Effector memory CD4-positive, alpha-beta T cell (primary cell): Measurements from ENCODE around the gene JPH3.

Source experiments
- DNase-seq, 3 donors: peaks; one replicate each; pipeline ENCODE4 v3.0.0-alpha.2; 2020
- H3K27ac ChIP-seq: 2 replicates; pipeline ENCODE4 v1.7.0; 2013; ENCODE audit warnings: mild to moderate bottlenecking, low read length, moderate library complexity; ENCODE audit not compliant: insufficient read depth, poor library complexity, severe bottlenecking
- H3K27me3 ChIP-seq: replicated peaks from 2 replicates; pipeline ENCODE4 v1.7.0; 2013; ENCODE audit warnings: mild to moderate bottlenecking, low read length; ENCODE audit not compliant: insufficient read depth, control insufficient read depth, poor library complexity, severe bottlenecking
- H3K36me3 ChIP-seq: 2 replicates; pipeline ENCODE4 v1.7.0; 2013; ENCODE audit warnings: mild to moderate bottlenecking, low read length, moderate library complexity; ENCODE audit not compliant: control insufficient read depth, insufficient read depth
- H3K4me1 ChIP-seq: 2 replicates; pipeline ENCODE4 v1.7.0; 2013; ENCODE audit warnings: low read length, mild to moderate bottlenecking; ENCODE audit not compliant: control insufficient read depth, insufficient read depth, poor library complexity, severe bottlenecking
- H3K4me3 ChIP-seq: 2 replicates; pipeline ENCODE4 v1.7.0; 2013; ENCODE audit warnings: low read length, low read depth, mild to moderate bottlenecking; ENCODE audit not compliant: insufficient read depth, poor library complexity, severe bottlenecking
- H3K9me3 ChIP-seq: 2 replicates; pipeline ENCODE4 v1.7.0; 2013; ENCODE audit warnings: mild to moderate bottlenecking, low read length, moderate library complexity; ENCODE audit not compliant: control insufficient read depth

JPH3 gene

DNA sequence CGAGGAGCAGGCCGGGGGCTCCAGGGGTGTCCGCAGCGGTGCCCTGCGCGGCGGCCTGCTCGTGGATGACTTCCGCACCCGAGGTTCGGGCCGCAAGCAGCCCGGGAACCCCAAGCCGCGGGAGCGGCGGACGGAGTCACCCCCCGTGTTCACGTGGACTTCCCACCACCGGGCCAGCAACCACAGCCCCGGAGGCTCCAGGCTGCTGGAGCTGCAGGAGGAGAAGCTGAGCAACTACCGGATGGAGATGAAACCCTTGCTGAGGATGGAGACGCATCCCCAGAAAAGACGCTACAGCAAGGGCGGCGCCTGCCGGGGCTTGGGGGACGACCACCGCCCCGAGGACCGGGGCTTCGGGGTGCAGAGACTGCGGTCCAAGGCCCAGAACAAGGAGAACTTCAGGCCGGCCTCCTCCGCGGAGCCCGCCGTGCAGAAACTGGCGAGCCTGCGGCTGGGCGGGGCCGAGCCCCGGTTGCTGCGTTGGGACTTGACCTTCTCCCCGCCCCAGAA lies 87.7 kb downstream of the JPH3 start:
- H3K36me3 ChIP-seq: no peaks in the 10 kb centered on the region
- H3K9me3 ChIP-seq: no peaks in the 10 kb centered on the region
- no peak for DNase-seq
- H3K4me3 ChIP-seq: no peak overlapping the region
- H3K27ac ChIP-seq: no peak overlapping the region
- H3K4me1 ChIP-seq: no peaks in the 10 kb centered on the region
- no peaks in the 10 kb centered on the region for H3K27me3 ChIP-seq

DNA sequence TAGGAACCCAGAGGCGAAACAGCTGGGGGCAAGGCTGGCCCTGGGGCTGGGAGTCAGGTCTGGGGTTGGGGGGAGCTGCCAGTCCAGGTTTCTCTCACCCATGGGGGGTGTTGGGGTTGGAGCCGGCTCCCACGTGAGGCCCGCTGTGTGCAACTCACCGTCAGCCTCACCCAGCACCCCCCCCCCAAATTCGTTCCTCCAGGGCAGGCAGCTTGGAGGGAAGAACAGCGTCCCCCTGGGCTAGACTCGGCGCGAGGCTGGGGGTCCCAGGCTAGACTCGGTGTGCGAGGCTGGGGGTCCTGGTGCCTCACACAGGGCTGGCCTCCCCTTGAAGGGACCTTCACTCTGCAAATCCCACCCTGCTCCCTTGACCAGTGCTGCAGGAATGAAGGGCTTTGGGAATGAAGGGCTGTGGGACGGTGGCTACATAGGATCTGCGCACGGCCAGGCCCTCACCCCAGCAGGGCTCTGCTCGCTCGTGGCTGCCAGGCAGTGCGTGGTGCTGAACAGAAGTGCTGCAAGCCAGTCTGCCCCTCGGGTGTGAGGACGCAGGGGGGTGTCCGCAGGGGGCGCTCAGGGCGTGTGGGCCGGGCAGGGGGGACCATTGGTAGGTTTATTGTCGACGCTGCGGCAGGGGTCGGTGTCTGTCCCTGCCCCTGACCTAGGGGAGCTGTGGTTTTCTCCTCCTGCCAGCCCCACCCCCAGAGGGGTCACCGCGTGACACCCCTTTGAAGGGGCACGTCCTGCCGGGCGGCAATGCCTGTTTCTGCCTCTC lies 88.8 kb downstream of the JPH3 start:
- H3K4me1 ChIP-seq: no peaks in the 10 kb centered on the region
- H3K27me3 ChIP-seq: no peaks in the 10 kb centered on the region
- DNase-seq: no peak
- H3K9me3 ChIP-seq: no peaks in the 10 kb centered on the region
- no peak overlapping the region for H3K27ac ChIP-seq
- H3K4me3 ChIP-seq: no peak overlapping the region
- H3K36me3 ChIP-seq: no peaks in the 10 kb centered on the region

DNA sequence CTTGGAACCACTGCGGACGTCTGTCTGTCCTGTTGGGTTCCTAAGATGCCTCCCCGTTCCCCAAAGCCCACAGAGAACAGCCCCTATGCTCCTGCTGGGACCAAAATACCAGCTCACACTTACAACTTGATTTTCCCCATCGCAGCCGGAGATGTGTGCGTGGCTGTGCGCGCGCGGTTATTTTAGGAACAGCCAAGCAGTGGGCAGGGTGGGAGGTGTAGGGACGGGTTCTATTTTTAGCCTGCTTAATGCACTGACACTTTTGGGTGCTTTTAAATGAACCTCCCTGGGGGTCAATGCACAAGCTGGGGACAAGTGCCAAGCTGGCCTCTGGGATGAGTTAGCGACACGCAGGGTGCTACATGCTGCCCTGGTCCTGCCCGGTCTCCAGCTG lies 89.4 kb downstream of the JPH3 start:
- Histone ChIP-seq H3K27ac (no peak overlapping the region), H3K36me3 (no peaks in the 10 kb centered on the region), H3K4me3 (no peak overlapping the region), H3K27me3 (no peaks in the 10 kb centered on the region), H3K9me3 (no peaks in the 10 kb centered on the region), H3K4me1 (no peaks in the 10 kb centered on the region)
- no peak for DNase-seq

DNA sequence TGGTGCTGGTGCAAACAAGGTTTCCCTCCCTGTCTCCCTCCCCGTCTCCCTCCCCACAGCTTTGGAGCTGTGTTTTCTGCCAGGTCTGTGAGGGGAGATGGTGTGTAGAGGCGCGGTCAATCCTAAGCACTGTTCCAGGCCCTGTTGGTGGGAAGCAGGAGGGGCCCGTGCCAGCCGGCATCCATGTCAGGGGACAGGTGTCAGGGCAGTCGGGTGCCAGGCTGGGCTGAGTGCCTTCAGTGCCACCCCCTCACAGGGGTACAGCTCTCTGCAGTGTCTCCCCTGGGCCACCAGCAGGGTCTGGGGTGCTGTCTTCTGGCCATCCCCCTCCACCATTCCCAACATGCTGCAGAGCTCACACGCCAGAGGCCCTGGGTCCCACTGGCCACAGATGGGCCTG lies 89.9 kb downstream of the JPH3 start:
- H3K4me3 ChIP-seq: no peak overlapping the region
- H3K4me1 ChIP-seq: no peaks in the 10 kb centered on the region
- H3K9me3 ChIP-seq: no peaks in the 10 kb centered on the region
- H3K36me3 ChIP-seq: no peaks in the 10 kb centered on the region
- no peak for DNase-seq
- H3K27ac ChIP-seq: no peak overlapping the region
- H3K27me3 ChIP-seq: no peaks in the 10 kb centered on the region

DNA sequence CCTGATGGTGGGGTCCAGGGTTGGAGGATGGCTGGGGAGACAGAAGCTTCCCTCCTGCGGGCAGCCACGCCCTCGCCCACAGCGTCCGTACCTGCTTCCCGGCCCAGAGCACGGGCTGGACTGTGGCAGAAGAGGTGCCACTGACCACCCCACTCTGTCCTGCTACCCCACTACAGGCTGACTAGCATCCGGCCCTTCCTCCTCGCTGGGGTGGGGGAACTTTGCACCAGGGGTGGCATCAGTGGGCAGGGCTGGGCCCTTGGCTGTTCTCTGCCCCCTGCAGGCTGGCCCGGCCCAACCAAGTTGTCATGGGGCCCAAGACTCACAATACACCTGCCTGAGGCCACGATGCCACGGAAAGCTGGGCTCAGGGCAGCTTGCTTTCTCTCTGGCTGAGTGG lies 90.4 kb downstream of the JPH3 start:
- H3K9me3 ChIP-seq: no peaks in the 10 kb centered on the region
- no peak overlapping the region for H3K27ac ChIP-seq
- H3K27me3 ChIP-seq: no peaks in the 10 kb centered on the region
- H3K4me3 ChIP-seq: no peak overlapping the region
- no peaks in the 10 kb centered on the region for H3K36me3 ChIP-seq
- no peaks in the 10 kb centered on the region for H3K4me1 ChIP-seq
- no peak for DNase-seq

DNA sequence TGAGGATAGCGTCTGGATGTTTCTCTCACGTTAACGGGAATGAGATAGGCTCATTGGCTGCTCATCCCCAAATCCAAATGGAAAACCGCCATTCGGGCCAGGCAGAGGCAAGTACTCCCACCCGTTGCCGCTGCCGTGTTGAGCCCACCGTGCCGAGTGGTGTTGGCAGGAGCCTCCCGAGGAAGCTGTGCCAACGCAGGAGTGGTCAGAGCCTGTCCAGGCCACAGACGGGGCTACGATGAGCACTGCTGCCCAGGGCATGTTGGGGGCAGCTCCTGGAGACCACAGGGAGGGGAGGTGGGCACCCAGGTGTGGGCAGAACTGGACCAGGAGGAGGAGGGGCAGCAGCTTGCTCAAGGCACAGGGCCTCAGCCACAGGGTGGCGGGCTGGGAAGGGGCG lies 91.5 kb downstream of the JPH3 start:
- DNase-seq: no peak
- no peaks in the 10 kb centered on the region for H3K9me3 ChIP-seq
- H3K27me3 ChIP-seq: no peaks in the 10 kb centered on the region
- H3K36me3 ChIP-seq: no peaks in the 10 kb centered on the region
- no peak overlapping the region for H3K27ac ChIP-seq
- no peak overlapping the region for H3K4me3 ChIP-seq
- peaks cover 3% of the 10 kb centered on the region for H3K4me1 ChIP-seq

DNA sequence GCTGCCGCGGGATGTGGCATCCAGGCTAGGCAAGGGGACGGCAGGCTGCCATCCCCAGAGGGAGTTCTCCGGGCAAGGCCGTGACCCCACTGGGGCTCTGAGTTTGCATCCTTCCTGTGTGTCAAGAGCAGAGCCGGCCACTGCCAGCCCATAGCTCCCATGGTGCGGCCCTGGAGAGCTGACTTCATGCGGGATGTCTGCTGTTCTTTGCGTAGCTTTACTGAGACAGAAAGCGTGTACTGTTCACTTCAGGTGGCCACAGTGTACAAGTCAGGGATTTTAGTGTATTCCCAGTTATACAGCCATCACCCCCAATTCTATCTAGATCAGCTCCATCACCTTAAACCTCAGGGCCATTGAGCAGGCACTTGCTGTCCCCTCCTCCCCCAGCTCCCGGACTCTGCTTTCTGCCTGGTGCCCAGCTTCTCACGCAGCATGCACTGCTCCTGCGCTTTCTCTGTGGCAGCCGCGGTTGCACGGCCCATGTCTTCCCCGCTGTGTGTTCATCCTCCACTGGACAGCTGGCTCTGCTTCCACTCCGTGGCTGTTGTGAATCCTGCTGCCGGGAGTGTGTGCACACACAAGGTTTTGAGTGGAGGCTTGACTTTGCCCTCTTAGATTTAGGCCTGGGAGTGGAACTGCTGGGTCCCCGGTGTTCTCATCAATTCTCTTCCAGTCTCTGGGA lies 92.3 kb downstream of the JPH3 start:
- H3K4me3 ChIP-seq: no peak overlapping the region
- no peak overlapping the region for H3K27ac ChIP-seq

DNA sequence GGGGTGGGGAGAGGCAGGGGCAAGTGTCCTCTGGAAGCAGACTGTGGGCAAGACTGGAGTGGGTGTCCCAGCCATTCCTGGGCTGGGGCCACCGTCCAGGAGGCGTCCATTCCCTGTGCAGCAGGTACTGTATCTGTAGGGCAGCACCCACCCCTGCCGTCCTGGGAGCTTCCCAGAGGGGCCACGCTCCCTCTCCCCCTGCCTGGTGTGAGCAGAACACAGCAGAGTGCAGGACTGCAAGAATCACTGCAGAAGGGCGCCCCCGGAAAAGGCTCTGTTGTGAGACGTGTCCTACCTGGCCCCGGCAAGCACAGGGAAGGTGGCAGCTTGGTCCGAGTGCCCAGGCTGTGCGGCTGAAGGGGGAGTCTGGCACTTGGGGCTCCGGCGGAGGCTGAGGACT lies 93.2 kb downstream of the JPH3 start:
- no peaks in the 10 kb centered on the region for H3K27me3 ChIP-seq
- peaks cover 5% of the 10 kb centered on the region for H3K4me1 ChIP-seq
- no peak for DNase-seq
- H3K27ac ChIP-seq: no peak overlapping the region
- H3K36me3 ChIP-seq: no peaks in the 10 kb centered on the region
- H3K4me3 ChIP-seq: no peak overlapping the region
- no peaks in the 10 kb centered on the region for H3K9me3 ChIP-seq

More for the DNA sequence above, 92.3 kb downstream of the JPH3 start:
- Histone ChIP-seq H3K27me3 (no peaks in the 10 kb centered on the region), H3K36me3 (no peaks in the 10 kb centered on the region), H3K4me1 (peaks cover 5% of the 10 kb centered on the region), H3K9me3 (no peaks in the 10 kb centered on the region)
- DNase-seq: no peak

DNA sequence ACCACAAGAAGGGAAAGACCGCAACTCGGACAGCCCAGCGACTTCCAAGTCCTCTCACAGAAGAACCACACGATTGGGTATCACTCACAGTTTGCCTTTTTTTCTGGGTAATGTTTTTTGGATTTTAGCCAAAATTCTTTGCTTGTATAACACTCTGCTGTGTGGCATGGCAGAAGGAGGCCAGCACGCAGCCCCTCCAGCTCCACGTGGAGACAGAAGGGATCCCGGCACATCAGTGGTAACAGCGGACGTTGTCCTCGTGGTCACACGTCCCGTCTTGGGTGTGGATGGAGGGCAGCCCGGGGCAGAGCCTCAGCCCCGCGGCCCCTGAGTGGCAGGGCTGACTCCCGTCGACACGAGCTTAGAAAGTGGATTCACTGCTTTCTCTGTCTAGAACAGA lies 94.4 kb downstream of the JPH3 start:
- Histone ChIP-seq H3K27ac (no peak overlapping the region), H3K4me3 (no peak overlapping the region), H3K27me3 (no peaks in the 10 kb centered on the region), H3K9me3 (no peaks in the 10 kb centered on the region), H3K36me3 (no peaks in the 10 kb centered on the region), H3K4me1 (peaks cover 16% of the 10 kb centered on the region)
- DNase-seq: no peak

DNA sequence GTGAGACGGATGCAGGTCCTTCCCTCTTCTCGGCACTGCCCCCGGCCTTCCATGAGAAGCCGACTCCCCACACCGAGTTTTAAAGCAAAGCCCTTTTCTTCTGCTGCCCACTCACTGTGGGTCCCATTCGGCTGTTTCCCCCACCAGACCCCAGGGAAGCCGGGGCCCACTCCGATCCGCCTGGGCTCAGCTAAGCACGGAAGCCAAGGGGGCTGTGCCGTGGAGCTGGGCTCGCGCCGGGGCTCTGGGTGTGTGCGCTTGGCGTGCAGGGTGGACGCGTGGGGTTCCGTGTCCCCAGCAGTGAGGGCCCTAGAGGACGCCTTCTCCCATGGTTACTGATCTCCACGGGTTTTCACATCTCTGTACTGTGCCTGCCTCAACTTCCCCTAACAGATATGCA lies 94.9 kb downstream of the JPH3 start:
- no peak overlapping the region for H3K4me3 ChIP-seq
- H3K9me3 ChIP-seq: no peaks in the 10 kb centered on the region
- peaks cover 21% of the 10 kb centered on the region for H3K4me1 ChIP-seq
- no peak for DNase-seq
- no peaks in the 10 kb centered on the region for H3K36me3 ChIP-seq
- H3K27ac ChIP-seq: no peak overlapping the region
- H3K27me3 ChIP-seq: no peaks in the 10 kb centered on the region
